ENCODE results near the gene SDR42E1. TPM values are rescaled to one million over a fixed set of nuclear protein-coding genes. Genes with fewer than 3 reads are reported as not detected.

Gene SDR42E1
- total RNA-seq, 1 experiment from 2014 or later = 0.07 TPM

DNA sequence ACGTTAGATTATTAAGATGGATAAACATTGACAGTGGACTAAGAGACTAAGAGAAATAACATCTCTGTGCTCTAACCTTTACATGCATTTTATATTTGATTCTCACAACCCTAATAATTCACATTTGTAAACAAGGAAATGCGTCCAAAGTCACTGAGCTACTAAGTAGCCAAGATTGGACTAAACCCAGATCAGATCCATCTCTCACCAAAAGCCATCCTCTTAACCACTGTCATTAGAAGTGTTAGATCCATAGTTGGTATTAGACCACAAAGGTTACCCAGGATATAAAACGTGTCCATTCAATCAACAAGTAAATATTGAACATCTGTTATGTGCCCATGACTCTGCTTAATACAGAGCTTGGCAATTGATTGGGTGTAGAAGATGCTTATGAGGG lies 29.0 kb upstream of the SDR42E1 start:
- Mint-ChIP-seq H3K27ac (no peak overlapping the region), H3K4me1 (peaks cover 5% of the 10 kb centered on the region), H3K27me3 (ENCODE audit: low read depth) (no peaks in the 10 kb centered on the region), H3K9me3 (no peaks in the 10 kb centered on the region), H3K4me3 (no peak overlapping the region), H3K36me3 (no peaks in the 10 kb centered on the region)
- ChIA-PET POLR2A (no interaction called here), CTCF (interaction anchor here (1.2 to 1.8 kb wide), 2 partner anchors 9 to 190 kb away, joined by 3 to 6 read pairs; no protein-coding TSS in a partner anchor)
- ATAC-seq (no peak), DNase-seq (ENCODE audit: low spot score) (no peak)
- TF ChIP-seq FOXJ3 (CRISPR knock-in tag; IDR thresholded peaks at IDR 0.05; ENCODE audit: borderline replicate concordance) = no peak
- TF ChIP-seq ZNF416 (CRISPR knock-in tag; IDR thresholded peaks at IDR 0.05) = no peak
- no peak for TF ChIP-seq CREB1 (CRISPR knock-in tag; IDR thresholded peaks at IDR 0.05)
- no peak for TF ChIP-seq ZBTB21 (CRISPR knock-in tag; IDR thresholded peaks at IDR 0.05; ENCODE audit: borderline replicate concordance)
- no peak for TF ChIP-seq ZNF232 (CRISPR knock-in tag; IDR thresholded peaks at IDR 0.05)
- no peak for TF ChIP-seq ZNF425 (CRISPR knock-in tag; conservative IDR thresholded peaks at IDR 0.05)
- TF ChIP-seq ETV6 (CRISPR knock-in tag; IDR thresholded peaks at IDR 0.05) = no peak
- no peak for TF ChIP-seq IRF1 (CRISPR knock-in tag; IDR thresholded peaks at IDR 0.05)
- TF ChIP-seq JAZF1 (CRISPR knock-in tag; IDR thresholded peaks at IDR 0.05) = no peak
- TF ChIP-seq HMGA2 (CRISPR knock-in tag; IDR thresholded peaks at IDR 0.05) = no peak
- TF ChIP-seq, protein P1, sequence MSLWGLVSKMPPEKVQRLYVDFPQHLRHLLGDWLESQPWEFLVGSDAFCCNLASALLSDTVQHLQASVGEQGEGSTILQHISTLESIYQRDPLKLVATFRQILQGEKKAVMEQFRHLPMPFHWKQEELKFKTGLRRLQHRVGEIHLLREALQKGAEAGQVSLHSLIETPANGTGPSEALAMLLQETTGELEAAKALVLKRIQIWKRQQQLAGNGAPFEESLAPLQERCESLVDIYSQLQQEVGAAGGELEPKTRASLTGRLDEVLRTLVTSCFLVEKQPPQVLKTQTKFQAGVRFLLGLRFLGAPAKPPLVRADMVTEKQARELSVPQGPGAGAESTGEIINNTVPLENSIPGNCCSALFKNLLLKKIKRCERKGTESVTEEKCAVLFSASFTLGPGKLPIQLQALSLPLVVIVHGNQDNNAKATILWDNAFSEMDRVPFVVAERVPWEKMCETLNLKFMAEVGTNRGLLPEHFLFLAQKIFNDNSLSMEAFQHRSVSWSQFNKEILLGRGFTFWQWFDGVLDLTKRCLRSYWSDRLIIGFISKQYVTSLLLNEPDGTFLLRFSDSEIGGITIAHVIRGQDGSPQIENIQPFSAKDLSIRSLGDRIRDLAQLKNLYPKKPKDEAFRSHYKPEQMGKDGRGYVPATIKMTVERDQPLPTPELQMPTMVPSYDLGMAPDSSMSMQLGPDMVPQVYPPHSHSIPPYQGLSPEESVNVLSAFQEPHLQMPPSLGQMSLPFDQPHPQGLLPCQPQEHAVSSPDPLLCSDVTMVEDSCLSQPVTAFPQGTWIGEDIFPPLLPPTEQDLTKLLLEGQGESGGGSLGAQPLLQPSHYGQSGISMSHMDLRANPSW (CRISPR knock-in tag; conservative IDR thresholded peaks at IDR 0.05; ENCODE audit: low read depth) = no peak

- H3K4me1 Mint-ChIP-seq = peaks cover 5% of the 10 kb centered on the region
- DNase-seq (ENCODE audit: low spot score) (no peak), ATAC-seq (no peak)
- no peak overlapping the region for H3K27ac Mint-ChIP-seq
- ChIA-PET CTCF (no interaction called here), POLR2A (no interaction called here)
- no peaks in the 10 kb centered on the region for H3K9me3 Mint-ChIP-seq
- H3K27me3 Mint-ChIP-seq (ENCODE audit: low read depth) = no peaks in the 10 kb centered on the region
- H3K36me3 Mint-ChIP-seq = no peaks in the 10 kb centered on the region
- H3K4me3 Mint-ChIP-seq = no peak overlapping the region
- no peak for TF ChIP-seq ZNF219 (CRISPR knock-in tag; IDR thresholded peaks at IDR 0.05; ENCODE audit: borderline replicate concordance)
- TF ChIP-seq, protein P2, sequence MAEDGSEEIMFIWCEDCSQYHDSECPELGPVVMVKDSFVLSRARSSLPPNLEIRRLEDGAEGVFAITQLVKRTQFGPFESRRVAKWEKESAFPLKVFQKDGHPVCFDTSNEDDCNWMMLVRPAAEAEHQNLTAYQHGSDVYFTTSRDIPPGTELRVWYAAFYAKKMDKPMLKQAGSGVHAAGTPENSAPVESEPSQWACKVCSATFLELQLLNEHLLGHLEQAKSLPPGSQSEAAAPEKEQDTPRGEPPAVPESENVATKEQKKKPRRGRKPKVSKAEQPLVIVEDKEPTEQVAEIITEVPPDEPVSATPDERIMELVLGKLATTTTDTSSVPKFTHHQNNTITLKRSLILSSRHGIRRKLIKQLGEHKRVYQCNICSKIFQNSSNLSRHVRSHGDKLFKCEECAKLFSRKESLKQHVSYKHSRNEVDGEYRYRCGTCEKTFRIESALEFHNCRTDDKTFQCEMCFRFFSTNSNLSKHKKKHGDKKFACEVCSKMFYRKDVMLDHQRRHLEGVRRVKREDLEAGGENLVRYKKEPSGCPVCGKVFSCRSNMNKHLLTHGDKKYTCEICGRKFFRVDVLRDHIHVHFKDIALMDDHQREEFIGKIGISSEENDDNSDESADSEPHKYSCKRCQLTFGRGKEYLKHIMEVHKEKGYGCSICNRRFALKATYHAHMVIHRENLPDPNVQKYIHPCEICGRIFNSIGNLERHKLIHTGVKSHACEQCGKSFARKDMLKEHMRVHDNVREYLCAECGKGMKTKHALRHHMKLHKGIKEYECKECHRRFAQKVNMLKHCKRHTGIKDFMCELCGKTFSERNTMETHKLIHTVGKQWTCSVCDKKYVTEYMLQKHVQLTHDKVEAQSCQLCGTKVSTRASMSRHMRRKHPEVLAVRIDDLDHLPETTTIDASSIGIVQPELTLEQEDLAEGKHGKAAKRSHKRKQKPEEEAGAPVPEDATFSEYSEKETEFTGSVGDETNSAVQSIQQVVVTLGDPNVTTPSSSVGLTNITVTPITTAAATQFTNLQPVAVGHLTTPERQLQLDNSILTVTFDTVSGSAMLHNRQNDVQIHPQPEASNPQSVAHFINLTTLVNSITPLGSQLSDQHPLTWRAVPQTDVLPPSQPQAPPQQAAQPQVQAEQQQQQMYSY (CRISPR knock-in tag; IDR thresholded peaks at IDR 0.05) = no peak
- no peak for TF ChIP-seq ZNF532 (CRISPR knock-in tag; IDR thresholded peaks at IDR 0.05; ENCODE audit: borderline replicate concordance)
- TF ChIP-seq, protein P3, sequence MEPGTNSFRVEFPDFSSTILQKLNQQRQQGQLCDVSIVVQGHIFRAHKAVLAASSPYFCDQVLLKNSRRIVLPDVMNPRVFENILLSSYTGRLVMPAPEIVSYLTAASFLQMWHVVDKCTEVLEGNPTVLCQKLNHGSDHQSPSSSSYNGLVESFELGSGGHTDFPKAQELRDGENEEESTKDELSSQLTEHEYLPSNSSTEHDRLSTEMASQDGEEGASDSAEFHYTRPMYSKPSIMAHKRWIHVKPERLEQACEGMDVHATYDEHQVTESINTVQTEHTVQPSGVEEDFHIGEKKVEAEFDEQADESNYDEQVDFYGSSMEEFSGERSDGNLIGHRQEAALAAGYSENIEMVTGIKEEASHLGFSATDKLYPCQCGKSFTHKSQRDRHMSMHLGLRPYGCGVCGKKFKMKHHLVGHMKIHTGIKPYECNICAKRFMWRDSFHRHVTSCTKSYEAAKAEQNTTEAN (CRISPR knock-in tag; IDR thresholded peaks at IDR 0.05) = no peak
- TF ChIP-seq ZNF232 (CRISPR knock-in tag; IDR thresholded peaks at IDR 0.05) = no peak
- TF ChIP-seq ZNF425 (CRISPR knock-in tag; conservative IDR thresholded peaks at IDR 0.05) = no peak
- TF ChIP-seq SP1 (CRISPR knock-in tag; conservative IDR thresholded peaks at IDR 0.05) = no peak
Measured at GRCh38 chr16:82037666-82038065, 26.4 kb upstream of the SDR42E1 start.
